GM08714 (cell line): Measurements from ENCODE around the gene HDGFL2.

Source experiments
- H3K4me3 ChIP-seq: fragments of 200-500 bp; sonication (Bioruptor generic); 2 replicates; pipeline ENCODE4 v1.5.1; 2014; ENCODE audit warnings: mild to moderate bottlenecking, low read length, inconsistent platforms
- ZNF274 ChIP-seq: IDR thresholded peaks from 2 replicates; pipeline ENCODE4 v1.6.1; 2012; ENCODE audit warnings: mild to moderate bottlenecking, low read depth, low read length

HDGFL2 gene

GRCh38 chr19:4452230-4452990 is 19.7 kb upstream of the HDGFL2 start:
- no peak overlapping the region for H3K4me3 ChIP-seq
- no peak for TF ChIP-seq ZNF274

- no peak for TF ChIP-seq ZNF274
Observed at GRCh38 chr19:4453232-4454179, 18.6 kb upstream of the HDGFL2 start.

GRCh38 chr19:4454747-4455718 is 17.1 kb upstream of the HDGFL2 start:
- no peak overlapping the region for H3K4me3 ChIP-seq
- no peak for TF ChIP-seq ZNF274

More at GRCh38 chr19:4453232-4454179, 18.6 kb upstream of the HDGFL2 start:
- no peak overlapping the region for H3K4me3 ChIP-seq

GRCh38 chr19:4455719-4456475 is 16.2 kb upstream of the HDGFL2 start:
- TF ChIP-seq ZNF274 = no peak
- H3K4me3 ChIP-seq = peak overlapping the region; percentile 68; the same call in 1 of the 2 replicates

- H3K4me3 ChIP-seq = peak overlapping the region; percentile 68; the same call in 1 of the 2 replicates
Observed at GRCh38 chr19:4456476-4456842, 15.6 kb upstream of the HDGFL2 start.

GRCh38 chr19:4456843-4457653 is 15.0 kb upstream of the HDGFL2 start:
- no peak for TF ChIP-seq ZNF274
- H3K4me3 ChIP-seq = peak overlapping the region; percentile 71

More at GRCh38 chr19:4456476-4456842, 15.6 kb upstream of the HDGFL2 start:
- no peak for TF ChIP-seq ZNF274

GRCh38 chr19:4457654-4458395 is 14.3 kb upstream of the HDGFL2 start, which contains the start of gene UBXN6:
TSS of gene UBXN6 (minus strand) at chr19:4457794. CDS start at chr19:4457697, 97 bp downstream.
- no peak for TF ChIP-seq ZNF274
- H3K4me3 ChIP-seq = peak within 1 kb of the TSS; percentile 71

GRCh38 chr19:4464815-4465581 is 7.1 kb upstream of the HDGFL2 start:
- H3K4me3 ChIP-seq = no peak overlapping the region
- no peak for TF ChIP-seq ZNF274

- no peak overlapping the region for H3K4me3 ChIP-seq
- no peak for TF ChIP-seq ZNF274
Observed at GRCh38 chr19:4467835-4468234, 4.3 kb upstream of the HDGFL2 start.

- peak overlapping the region; percentile 72 for H3K4me3 ChIP-seq
- TF ChIP-seq ZNF274 = no peak
Observed at GRCh38 chr19:4471403-4472173, 509 bp upstream of the HDGFL2 start.
